Stomach (tissue), 9 donors: ENCODE data around the gene B4GALT5. TPM values are rescaled to one million over a fixed set of nuclear protein-coding genes. Genes with fewer than 3 reads are reported as not detected.

Experiments
- DNase-seq, 2 donors: peaks; one replicate each; pipeline versions ENCODE4 v3.0.0 to v3.0.0-alpha.2; 2013 to 2019
- H3K27ac ChIP-seq, 5 donors: fragments of 200-600 bp in 4 of 5; sonication (generic) in 4 of 5; one replicate each; pipeline ENCODE4 v1.5.1; 2013 to 2019; ENCODE audit warnings: mild to moderate bottlenecking in 1 of 5, moderate library complexity in 1 of 5
- H3K27me3 ChIP-seq, 3 donors: fragments of 200-600 bp; sonication (generic); one replicate each; pipeline ENCODE4 v1.5.1; 2017 to 2019; ENCODE audit warnings: mixed run types in 1 of 3
- H3K36me3 ChIP-seq, 4 donors: fragments of 200-600 bp; sonication (generic); 1 replicate in 3 of 4; 2 replicates in 1 of 4; pipeline ENCODE4 v1.5.1; 2016 to 2019
- H3K4me1 ChIP-seq, 4 donors: fragments of 200-600 bp; sonication (generic); one replicate each; pipeline ENCODE4 v1.5.1; 2016 to 2019
- H3K4me3 ChIP-seq, 4 donors: fragments of 200-600 bp; sonication (generic) in 3 of 4; one replicate each; pipeline ENCODE4 v1.5.1; 2016 to 2019; ENCODE audit warnings: mild to moderate bottlenecking in 1 of 4
- H3K9me3 ChIP-seq, 4 donors: fragments of 200-600 bp; sonication (generic); one replicate each; pipeline ENCODE4 v1.5.1; 2016 to 2019
- CTCF ChIP-seq, 7 experiments: fragments of 450-650 bp in 4 of 7; fragments of 200-600 bp in 3 of 7; sonication (generic) in 3 of 7; IDR thresholded peaks; one replicate each; pipeline ENCODE4 v1.5.1; 2016 to 2019; ENCODE audit warnings: antibody characterized with exemption in 7 of 7, control low read depth in 2 of 7, mild to moderate bottlenecking in 1 of 7
- EP300 ChIP-seq: sonication (generic); formaldehyde crosslinking; IDR thresholded peaks from one replicate; pipeline ENCODE4 v1.6.1; 2017; ENCODE audit warnings: antibody characterized with exemption
- POLR2A ChIP-seq, 4 donors: fragments of 450-650 bp; IDR thresholded peaks; one replicate each; pipeline ENCODE4 v1.6.1; 2016; ENCODE audit warnings: antibody characterized with exemption in 4 of 4, control low read depth in 2 of 4, mild to moderate bottlenecking in 1 of 4, moderate library complexity in 1 of 4
- POLR2AphosphoS5 ChIP-seq, 3 donors: sonication (generic); formaldehyde crosslinking; IDR thresholded peaks; one replicate each; pipeline ENCODE4 v1.6.1; 2016; ENCODE audit warnings: antibody characterized with exemption in 3 of 3
- WGBS, 5 donors: extraction: QIAGEN DNeasy Blood & Tissue Kit in 3 of 5; methylation state at CpG; one replicate each; pipeline versions ENCODE4 v1.1.5 to v1.1.7; 2013 to 2018; 5-methylcytosine and 5-hydroxymethylcytosine counted together
- intact Hi-C: fragments of 100-400 bp; cut with DNase I; formaldehyde crosslinking; loops from one replicate; pipeline ENCODE4 v1.15.1; 2023; ENCODE audit warnings: low total_unique reads
- polyA plus RNA-seq, 3 donors: library from polyadenylated mRNA; stranded (reverse); fragments of 200-250 nt; gene quantifications; one replicate each; pipeline ENCODE4 v1.2.3, GENCODE V29; 2013
- total RNA-seq, 5 donors: library from RNA; depleted of rRNA; stranded (reverse); fragments of >200 nt; gene quantifications; one replicate each; pipeline versions ENCODE4 v1.1.0 to v1.2.3, GENCODE V29; 2014 to 2016
- donor health status: healthy with polysubstance abuse.
- donor health status: Bipolar disorder and iron deficiency.
- donor health status: healthy.

Gene B4GALT5
- total and polyA plus RNA-seq, 8 donors = 7.5 to 40.0 (median 21.5) TPM

DNA sequence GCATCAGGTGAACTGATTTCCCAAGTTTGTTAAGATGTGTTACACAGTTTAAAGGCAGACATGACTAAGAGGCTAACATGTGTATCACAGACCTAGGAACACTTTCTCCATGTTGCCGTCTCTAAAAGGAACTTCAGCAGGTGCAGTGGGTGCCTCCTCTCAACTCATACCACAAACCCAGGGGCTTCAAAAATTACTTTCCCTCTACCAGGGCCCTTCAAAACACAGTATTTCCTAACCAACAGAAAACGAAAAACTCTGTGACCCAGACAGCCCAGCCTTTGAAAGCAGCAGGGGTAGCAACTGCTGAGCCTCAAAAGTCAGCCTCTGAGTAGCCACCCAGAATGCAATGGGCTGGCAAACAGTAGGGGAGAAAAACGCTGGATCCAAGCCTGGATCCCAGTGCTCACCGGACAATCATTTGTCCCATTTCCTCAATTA is 28.5 kb downstream of the B4GALT5 start:
- peaks cover 46 to 100% (median 76%) of the 10 kb centered on the region in 4 donors for H3K4me1 ChIP-seq
- intact Hi-C loops = no loop called here
- TF ChIP-seq CTCF (IDR thresholded peaks at IDR 0.05) = no peak
- no peak for TF ChIP-seq POLR2A (IDR thresholded peaks at IDR 0.05)
- TF ChIP-seq POLR2AphosphoS5 (IDR thresholded peaks at IDR 0.05) = no peak
- TF ChIP-seq EP300 = no peak
- peak overlapping the region in 3 of 5 donors; percentile 7 to 43 (median 41) for H3K27ac ChIP-seq
- 31 to 38% (median 36%) methylated on average over 4 of the region's 4 CpGs for WGBS, 5 donors
- no peaks in the 10 kb centered on the region for H3K9me3 ChIP-seq
- no peaks in the 10 kb centered on the region for H3K27me3 ChIP-seq
- DNase-seq = no peak
- no peak overlapping the region for H3K4me3 ChIP-seq
- H3K36me3 ChIP-seq = peaks cover 0 to 5% (median 2%) of the 10 kb centered on the region in 4 donors

DNA sequence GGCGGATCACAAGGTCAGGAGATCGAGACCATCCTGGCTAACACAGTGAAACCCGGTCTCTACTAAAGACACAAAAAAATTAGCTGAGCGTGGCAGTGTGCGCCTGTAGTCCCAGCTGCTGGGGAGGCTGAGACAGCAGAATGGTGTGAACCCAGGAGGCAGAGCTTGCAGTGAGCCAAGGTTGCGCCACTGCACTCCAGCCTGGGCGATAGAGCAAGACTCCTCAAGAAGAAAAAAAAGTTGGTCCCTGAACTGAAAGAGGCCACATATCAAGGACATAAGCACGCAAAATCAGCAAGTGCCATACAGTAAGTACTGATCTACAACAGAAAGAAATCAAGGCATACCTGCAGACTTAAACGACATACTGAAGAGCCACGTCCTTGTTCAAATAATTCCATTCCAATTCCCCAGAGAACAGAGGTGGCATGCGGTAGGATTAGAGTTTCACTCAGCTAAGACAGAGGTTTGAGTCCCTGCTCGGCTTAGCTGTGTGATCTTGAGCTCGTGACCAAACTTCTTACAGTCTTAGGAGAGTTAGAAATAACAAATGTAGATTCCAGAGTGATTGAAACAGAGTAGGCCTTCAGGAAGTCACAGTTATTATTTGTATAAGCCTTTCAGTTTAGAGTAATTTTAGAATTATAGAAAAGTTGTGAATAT is 29.2 kb downstream of the B4GALT5 start:
- intact Hi-C loops = no loop called here
- Histone ChIP-seq H3K36me3 (peaks cover 0 to 5% (median 2%) of the 10 kb centered on the region in 4 donors), H3K4me3 (no peak overlapping the region), H3K27ac (peak overlapping the region in 3 of 5 donors; percentile 13 to 43 (median 41)), H3K4me1 (peaks cover 51 to 100% (median 76%) of the 10 kb centered on the region in 4 donors), H3K9me3 (no peaks in the 10 kb centered on the region), H3K27me3 (no peaks in the 10 kb centered on the region)
- whole genome bisulfite sequencing, 5 donors = 75 to 82% (median 79%) methylated on average over 13 of the region's 13 CpGs
- TF ChIP-seq POLR2A (IDR thresholded peaks at IDR 0.05) (no peak), POLR2AphosphoS5 (IDR thresholded peaks at IDR 0.05) (no peak), CTCF (IDR thresholded peaks at IDR 0.05) (no peak), EP300 (no peak)
- DNase-seq = no peak

DNA sequence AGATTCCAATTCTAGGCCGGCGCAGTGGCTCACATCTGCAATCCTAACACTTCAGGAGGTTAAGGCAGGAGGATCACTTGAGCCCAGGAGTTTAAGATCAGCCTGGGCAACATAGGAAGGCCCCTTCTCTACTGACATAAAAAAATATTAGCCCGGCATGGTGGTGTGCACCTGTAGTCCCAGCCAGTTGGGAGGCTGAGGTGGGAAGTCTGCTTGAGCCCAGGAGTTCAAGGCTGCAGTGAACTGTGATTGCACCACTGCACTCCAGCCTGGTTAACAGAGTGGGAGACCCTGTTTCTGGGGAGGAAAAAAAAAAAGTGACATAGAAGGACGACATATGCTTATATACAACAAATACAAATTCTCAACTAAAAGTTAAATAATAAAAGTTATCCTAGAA is 30.9 kb downstream of the B4GALT5 start:
- H3K4me1 ChIP-seq = peaks cover 60 to 100% (median 76%) of the 10 kb centered on the region in 4 donors
- intact Hi-C loops = no loop called here
- WGBS, 5 donors = 94 to 95% (median 95%) methylated on average over 4 of the region's 4 CpGs
- no peak overlapping the region for H3K27ac ChIP-seq
- H3K36me3 ChIP-seq = peaks cover 0 to 5% (median 2%) of the 10 kb centered on the region in 4 donors
- DNase-seq = no peak
- TF ChIP-seq CTCF (IDR thresholded peaks at IDR 0.05) (no peak), EP300 (no peak), POLR2A (IDR thresholded peaks at IDR 0.05) (no peak), POLR2AphosphoS5 (IDR thresholded peaks at IDR 0.05) (no peak)
- H3K4me3 ChIP-seq = no peak overlapping the region
- H3K27me3 ChIP-seq = no peaks in the 10 kb centered on the region
- no peaks in the 10 kb centered on the region for H3K9me3 ChIP-seq

DNA sequence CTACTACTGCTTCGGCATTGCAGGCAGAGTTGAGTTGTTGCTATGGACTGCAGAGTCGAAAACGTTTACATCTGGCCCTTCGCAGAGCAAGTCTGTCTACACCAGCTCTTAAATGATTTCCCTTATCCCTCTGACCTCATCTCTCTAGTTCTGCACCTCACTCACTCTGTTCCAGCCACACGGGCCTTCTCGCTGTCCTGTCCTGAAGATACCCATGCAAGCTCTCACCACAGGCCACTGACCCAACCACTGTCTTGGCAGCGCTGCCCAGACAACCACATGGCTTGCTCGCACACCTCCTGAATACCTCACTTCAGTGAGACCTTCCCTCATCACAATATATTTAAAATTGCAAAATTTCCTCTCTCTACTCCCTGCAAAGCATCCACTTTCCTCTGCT is 31.4 kb downstream of the B4GALT5 start:
- DNase-seq = no peak

GRCh38 chr20:49681850-49682216 is 31.8 kb downstream of the B4GALT5 start:
- WGBS, 5 donors = 95 to 98% (median 97%) methylated on average over 3 of the region's 3 CpGs
- TF ChIP-seq CTCF (IDR thresholded peaks at IDR 0.05) (no peak), POLR2AphosphoS5 (IDR thresholded peaks at IDR 0.05) (no peak), EP300 (no peak), POLR2A (IDR thresholded peaks at IDR 0.05) (no peak)
- Histone ChIP-seq H3K36me3 (peaks cover 0 to 5% (median 2%) of the 10 kb centered on the region in 4 donors), H3K9me3 (no peaks in the 10 kb centered on the region), H3K27me3 (no peaks in the 10 kb centered on the region), H3K27ac (peak overlapping the region in 2 of 5 donors; percentile 38 to 43), H3K4me1 (peaks cover 60 to 100% (median 76%) of the 10 kb centered on the region in 4 donors), H3K4me3 (no peak overlapping the region)
- no peak for DNase-seq
- intact Hi-C loops = no loop called here

More for the DNA sequence above, 31.4 kb downstream of the B4GALT5 start:
- Histone ChIP-seq H3K36me3 (peaks cover 0 to 5% (median 2%) of the 10 kb centered on the region in 4 donors), H3K4me3 (no peak overlapping the region), H3K9me3 (no peaks in the 10 kb centered on the region), H3K27me3 (no peaks in the 10 kb centered on the region), H3K4me1 (peaks cover 60 to 100% (median 76%) of the 10 kb centered on the region in 4 donors), H3K27ac (peak overlapping the region in 1 of 5 donors; percentile 38)
- no peak for TF ChIP-seq POLR2A (IDR thresholded peaks at IDR 0.05)
- 69 to 84% (median 82%) methylated on average over 8 of the region's 8 CpGs for WGBS, 5 donors
- intact Hi-C loops = no loop called here
